ENCODE results near the gene SLC7A8. TPM values are rescaled to one million over a fixed set of nuclear protein-coding genes. Genes with fewer than 3 reads are reported as not detected.

SLC7A8 gene
- total RNA-seq, 3 donors from 2014 or later = 46.8 to 98.9 (median 61.9) TPM

DNA sequence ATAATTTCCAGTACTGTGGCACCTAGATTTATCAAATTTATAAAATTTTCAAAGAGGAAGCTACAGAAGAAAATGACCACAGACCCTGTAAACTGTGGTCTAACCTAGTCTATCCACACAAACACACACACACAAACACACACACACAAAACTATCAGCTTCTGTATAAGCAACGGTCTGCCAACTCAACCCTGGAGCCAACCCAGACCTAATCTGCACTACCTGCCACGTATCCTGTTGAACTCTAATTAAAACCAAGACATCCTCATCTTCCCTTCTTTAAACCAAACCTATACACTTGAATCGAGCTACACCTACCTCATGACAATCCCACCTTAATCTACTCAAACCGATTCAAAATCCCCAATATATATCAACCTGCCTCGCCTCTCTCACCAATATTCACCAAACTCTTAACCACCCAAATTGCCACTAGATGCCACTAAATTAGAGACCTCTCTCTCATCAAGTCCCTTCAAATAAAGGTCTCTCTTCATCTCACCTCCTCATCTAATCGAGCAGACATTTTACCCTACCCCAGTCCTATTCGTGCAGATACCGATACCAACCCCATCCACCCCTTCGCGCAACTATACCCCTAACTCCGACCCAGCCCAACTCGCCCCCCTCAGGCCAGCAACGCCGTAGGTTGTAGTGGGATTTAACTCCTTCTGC lies 89.3 kb downstream of the SLC7A8 start:
- Histone ChIP-seq H3K4me3 (peak overlapping the region; percentile 68 to 80 (median 74)), H3K36me3 (no peaks in the 10 kb centered on the region), H3K9me3 (no peaks in the 10 kb centered on the region), H3K27ac (peak overlapping the region; percentile 96 to 98), H3K27me3 (no peaks in the 10 kb centered on the region), H3K4me1 (peaks cover 0 to 16% of the 10 kb centered on the region in 2 donors)
- DNase-seq (ENCODE audit: low spot score in 2 of 2) = no peak
- intact Hi-C loops (cut with DNase I; ENCODE audit: low total_unique reads) = no loop called here
- no peak for TF ChIP-seq POLR2A (IDR thresholded peaks at IDR 0.05)
- no peak for TF ChIP-seq POLR2AphosphoS5 (IDR thresholded peaks at IDR 0.05)
- TF ChIP-seq, protein P1, sequence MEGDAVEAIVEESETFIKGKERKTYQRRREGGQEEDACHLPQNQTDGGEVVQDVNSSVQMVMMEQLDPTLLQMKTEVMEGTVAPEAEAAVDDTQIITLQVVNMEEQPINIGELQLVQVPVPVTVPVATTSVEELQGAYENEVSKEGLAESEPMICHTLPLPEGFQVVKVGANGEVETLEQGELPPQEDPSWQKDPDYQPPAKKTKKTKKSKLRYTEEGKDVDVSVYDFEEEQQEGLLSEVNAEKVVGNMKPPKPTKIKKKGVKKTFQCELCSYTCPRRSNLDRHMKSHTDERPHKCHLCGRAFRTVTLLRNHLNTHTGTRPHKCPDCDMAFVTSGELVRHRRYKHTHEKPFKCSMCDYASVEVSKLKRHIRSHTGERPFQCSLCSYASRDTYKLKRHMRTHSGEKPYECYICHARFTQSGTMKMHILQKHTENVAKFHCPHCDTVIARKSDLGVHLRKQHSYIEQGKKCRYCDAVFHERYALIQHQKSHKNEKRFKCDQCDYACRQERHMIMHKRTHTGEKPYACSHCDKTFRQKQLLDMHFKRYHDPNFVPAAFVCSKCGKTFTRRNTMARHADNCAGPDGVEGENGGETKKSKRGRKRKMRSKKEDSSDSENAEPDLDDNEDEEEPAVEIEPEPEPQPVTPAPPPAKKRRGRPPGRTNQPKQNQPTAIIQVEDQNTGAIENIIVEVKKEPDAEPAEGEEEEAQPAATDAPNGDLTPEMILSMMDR (IDR thresholded peaks at IDR 0.05) = no peak

DNA sequence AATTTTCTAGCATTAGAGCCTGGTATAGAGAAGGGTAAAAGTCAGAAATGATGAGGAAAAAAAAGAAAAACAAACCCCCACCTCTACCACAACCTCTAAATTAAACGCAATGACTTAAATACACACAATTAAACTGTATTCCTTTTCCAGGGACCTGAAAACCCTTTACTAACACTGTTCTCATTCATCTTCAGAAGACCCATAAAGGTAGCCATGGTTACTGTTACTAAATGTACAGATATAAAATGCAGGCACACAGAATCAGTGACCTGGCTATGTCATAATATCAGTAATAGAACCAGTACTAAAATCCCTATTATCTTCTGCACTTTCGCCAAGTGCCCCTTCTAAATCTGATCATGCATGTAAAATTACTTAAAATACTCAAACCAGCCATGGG lies 89.9 kb downstream of the SLC7A8 start:
- H3K4me1 ChIP-seq = peaks cover 0 to 16% of the 10 kb centered on the region in 2 donors
- DNase-seq (ENCODE audit: low spot score in 2 of 2) = no peak
- H3K4me3 ChIP-seq = peak overlapping the region; percentile 68 to 80 (median 74)
- no peak overlapping the region for H3K27ac ChIP-seq
- no peaks in the 10 kb centered on the region for H3K27me3 ChIP-seq
- H3K36me3 ChIP-seq = no peaks in the 10 kb centered on the region
- no peak for TF ChIP-seq POLR2AphosphoS5 (IDR thresholded peaks at IDR 0.05)
- TF ChIP-seq, protein P1 (IDR thresholded peaks at IDR 0.05) = no peak
- TF ChIP-seq POLR2A (IDR thresholded peaks at IDR 0.05) = no peak
- intact Hi-C loops (cut with DNase I; ENCODE audit: low total_unique reads) = no loop called here
- H3K9me3 ChIP-seq = no peaks in the 10 kb centered on the region

DNA sequence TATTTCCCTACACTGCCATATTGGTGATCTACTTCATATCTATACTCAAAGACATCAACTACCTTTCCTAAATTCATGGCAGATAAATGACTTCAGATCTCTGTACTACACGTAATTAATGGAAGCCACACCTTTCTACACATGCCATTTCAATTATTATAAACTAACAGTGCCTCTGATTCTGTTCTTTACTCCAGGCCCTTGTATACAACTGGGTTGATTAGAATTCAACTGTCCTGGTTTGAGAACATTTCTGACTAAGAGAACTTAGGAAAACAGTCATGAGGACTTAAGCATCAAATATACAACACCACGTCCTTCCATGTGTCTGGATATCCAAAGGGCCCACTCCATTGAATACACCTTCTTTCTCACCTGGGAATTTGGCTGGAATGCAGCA lies 90.4 kb downstream of the SLC7A8 start:
- H3K9me3 ChIP-seq = no peaks in the 10 kb centered on the region
- H3K27ac ChIP-seq = no peak overlapping the region
- intact Hi-C loops (cut with DNase I; ENCODE audit: low total_unique reads) = no loop called here
- peak overlapping the region in 2 of 3 donors; percentile 74 to 80 for H3K4me3 ChIP-seq
- no peaks in the 10 kb centered on the region for H3K36me3 ChIP-seq
- H3K4me1 ChIP-seq = peaks cover 0 to 16% of the 10 kb centered on the region in 2 donors
- TF ChIP-seq POLR2AphosphoS5 (IDR thresholded peaks at IDR 0.05) (no peak), POLR2A (IDR thresholded peaks at IDR 0.05) (no peak)
- TF ChIP-seq, protein P1 (IDR thresholded peaks at IDR 0.05) = no peak
- DNase-seq (ENCODE audit: low spot score in 2 of 2) = no peak
- no peaks in the 10 kb centered on the region for H3K27me3 ChIP-seq

DNA sequence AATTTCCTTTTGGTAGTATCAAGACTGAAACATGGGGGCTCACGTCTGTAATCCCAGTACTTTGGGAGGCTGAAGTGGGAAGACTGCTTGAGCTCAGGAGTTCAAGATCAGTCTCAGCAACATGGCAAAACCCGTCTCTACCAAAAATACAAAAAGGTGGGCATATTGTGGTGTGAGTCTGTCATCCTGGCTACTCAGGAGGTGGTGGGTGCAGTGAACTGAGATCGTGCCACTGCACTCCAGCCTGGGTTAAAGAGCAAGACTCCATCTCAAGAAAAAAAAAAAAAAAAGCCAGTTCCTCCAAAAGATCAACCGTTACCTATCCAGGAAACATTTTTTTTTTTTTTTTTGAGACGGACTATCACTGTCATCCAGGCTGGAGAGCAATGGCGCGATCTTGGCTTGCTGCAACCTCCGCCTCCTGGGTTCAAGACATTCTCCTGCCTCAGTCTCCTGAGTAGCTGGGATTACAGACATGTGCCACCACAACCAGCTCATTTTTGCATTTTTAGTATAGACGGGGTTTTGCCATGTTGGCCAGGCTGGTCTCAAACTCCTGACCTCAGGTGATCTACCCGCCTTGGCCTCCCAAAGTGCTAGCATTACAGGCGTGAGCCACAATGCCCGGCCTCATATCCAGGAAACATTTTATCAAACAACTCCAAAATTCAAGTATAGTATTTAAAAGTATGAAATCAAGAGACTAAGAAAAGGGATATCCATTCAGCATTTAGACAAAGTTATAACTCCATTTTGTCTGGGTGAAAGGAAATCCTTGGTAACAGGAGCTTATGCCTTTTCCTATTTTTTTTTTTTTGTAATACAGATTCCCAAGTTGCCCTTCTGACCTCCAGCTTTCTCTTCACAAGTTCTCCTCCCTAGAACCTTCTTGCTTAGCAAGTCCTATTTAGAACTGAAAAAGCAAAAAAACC lies 91.9 kb downstream of the SLC7A8 start:
- peaks cover 0 to 12% of the 10 kb centered on the region in 2 donors for H3K4me1 ChIP-seq
- H3K27ac ChIP-seq = no peak overlapping the region
- H3K9me3 ChIP-seq = no peaks in the 10 kb centered on the region
- TF ChIP-seq, protein P1 (IDR thresholded peaks at IDR 0.05) = no peak
- no peak for TF ChIP-seq POLR2AphosphoS5 (IDR thresholded peaks at IDR 0.05)
- no peak for TF ChIP-seq POLR2A (IDR thresholded peaks at IDR 0.05)
- H3K36me3 ChIP-seq = peaks cover 5% of the 10 kb centered on the region
- no peak overlapping the region for H3K4me3 ChIP-seq
- intact Hi-C loops (cut with DNase I; ENCODE audit: low total_unique reads) = no loop called here
- no peak for DNase-seq (ENCODE audit: low spot score in 2 of 2)
- H3K27me3 ChIP-seq = no peaks in the 10 kb centered on the region

DNA sequence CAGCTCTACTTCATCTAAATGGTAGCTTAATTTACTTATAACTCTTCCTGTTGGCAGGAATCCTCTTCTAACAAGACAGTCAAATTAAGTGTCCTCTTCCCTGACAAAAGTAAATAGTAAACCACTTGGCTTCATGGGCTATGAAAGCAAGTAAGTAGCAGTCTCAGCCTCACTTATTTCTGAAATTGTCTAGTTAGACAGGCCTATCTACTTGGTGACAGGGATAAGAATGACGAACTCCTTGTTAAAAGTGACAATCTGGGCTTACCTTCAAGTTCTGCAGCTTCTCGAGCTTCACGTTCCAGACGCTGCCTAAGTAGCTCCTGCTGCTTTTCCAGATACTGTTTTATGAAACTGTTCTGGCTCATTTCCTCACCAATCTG lies 93.2 kb downstream of the SLC7A8 start:
- no peaks in the 10 kb centered on the region for H3K9me3 ChIP-seq
- no peak overlapping the region for H3K27ac ChIP-seq
- no peaks in the 10 kb centered on the region for H3K27me3 ChIP-seq

More for the DNA sequence above, 93.2 kb downstream of the SLC7A8 start:
- Histone ChIP-seq H3K36me3 (peaks cover 5% of the 10 kb centered on the region), H3K4me1 (peaks cover 0 to 12% of the 10 kb centered on the region in 2 donors), H3K4me3 (no peak overlapping the region)
- TF ChIP-seq, protein P1 (IDR thresholded peaks at IDR 0.05) = no peak
- TF ChIP-seq POLR2AphosphoS5 (IDR thresholded peaks at IDR 0.05) (no peak), POLR2A (IDR thresholded peaks at IDR 0.05) (no peak)
- DNase-seq (ENCODE audit: low spot score in 2 of 2) = no peak
- intact Hi-C loops (cut with DNase I; ENCODE audit: low total_unique reads) = no loop called here

Data from breast epithelium (tissue), 4 donors.